Tibial nerve (tissue), 3 donors: ENCODE data around the gene IL6ST.

Experiments
- CTCF ChIP-seq, 5 experiments: fragments of 200-600 bp in 3 of 5; fragments of 450-650 bp in 2 of 5; sonication (generic) in 3 of 5; IDR thresholded peaks; one replicate each; pipeline ENCODE4 v1.5.1; 2016 to 2019; ENCODE audit warnings: antibody characterized with exemption in 5 of 5, mild to moderate bottlenecking in 3 of 5, moderate library complexity in 2 of 5
- POLR2A ChIP-seq, 2 donors: fragments of 450-650 bp; IDR thresholded peaks; one replicate each; pipeline ENCODE4 v1.6.1; 2017; ENCODE audit warnings: antibody characterized with exemption in 2 of 2, mild to moderate bottlenecking in 2 of 2, moderate library complexity in 2 of 2

- TF ChIP-seq CTCF (IDR thresholded peaks at IDR 0.05), result no peak
- TF ChIP-seq POLR2A (IDR thresholded peaks at IDR 0.05), result no peak
These were observed 69.1 kb downstream of the IL6ST start for GRCh38 chr5:55925712-55926111.
